HepG2 (cell line): ENCODE measurements around the gene VWA7. TPM values are rescaled to one million over a fixed set of nuclear protein-coding genes. Genes with fewer than 3 reads are reported as not detected.

Experiments used
- ARNTL ChIP-seq: sonication (generic); formaldehyde crosslinking; IDR thresholded peaks from 2 replicates; pipeline ENCODE4 v1.4.0; 2020; ENCODE audit warnings: mild to moderate bottlenecking, missing genetic modification reagents
- CBFB ChIP-seq: sonication (generic); formaldehyde crosslinking; IDR thresholded peaks from 2 replicates; pipeline ENCODE4 v1.4.0; 2020; ENCODE audit warnings: missing genetic modification reagents
- FUBP1 ChIP-seq: sonication (generic); formaldehyde crosslinking; IDR thresholded peaks from 2 replicates; pipeline ENCODE4 v1.5.1; 2020; ENCODE audit warnings: missing genetic modification reagents, mild to moderate bottlenecking, borderline replicate concordance
- GPN1 ChIP-seq: sonication (generic); formaldehyde crosslinking; IDR thresholded peaks from 2 replicates; pipeline ENCODE4 v1.5.1; 2020; ENCODE audit warnings: missing genetic modification reagents, borderline replicate concordance
- KDM5B ChIP-seq: sonication (generic); formaldehyde crosslinking; IDR thresholded peaks from 2 replicates; pipeline ENCODE4 v1.4.0; 2020; ENCODE audit warnings: missing genetic modification reagents, mild to moderate bottlenecking, borderline replicate concordance
- PTBP1 ChIP-seq: fragments of 200-400 bp; formaldehyde crosslinking; IDR thresholded peaks from 2 replicates; pipeline ENCODE4 v1.6.1; 2018; ENCODE audit warnings: low read length, low read depth; ENCODE audit not compliant: poor library complexity, severe bottlenecking
- REXO4 ChIP-seq: sonication (generic); formaldehyde crosslinking; IDR thresholded peaks from 2 replicates; pipeline ENCODE4 v1.8.0; 2022; ENCODE audit warnings: missing genetic modification reagents, mild to moderate bottlenecking, borderline replicate concordance
- SP2 ChIP-seq: sonication (generic); formaldehyde crosslinking; IDR thresholded peaks from 2 replicates; pipeline ENCODE4 v1.5.1; 2020; ENCODE audit warnings: mild to moderate bottlenecking, missing genetic modification reagents
- SRSF4 ChIP-seq: fragments of 200-400 bp; formaldehyde crosslinking; IDR thresholded peaks from one replicate; pipeline ENCODE4 v1.6.1; 2018; ENCODE audit warnings: mild to moderate bottlenecking, low read depth, low read length, moderate library complexity; ENCODE audit not compliant: poor library complexity, severe bottlenecking
- TFE3 ChIP-seq: IDR thresholded peaks from 2 replicates; pipeline ENCODE4 v1.6.1; 2016
- WIZ ChIP-seq: sonication (generic); formaldehyde crosslinking; IDR thresholded peaks from 2 replicates; pipeline ENCODE4 v1.5.1; 2020; ENCODE audit warnings: mild to moderate bottlenecking, missing genetic modification reagents
- YY1 ChIP-seq: IDR thresholded peaks from 2 replicates; pipeline ENCODE4 v1.6.1; 2011; ENCODE audit warnings: low read length, low read depth, moderate library complexity, mild to moderate bottlenecking; ENCODE audit not compliant: insufficient read depth, insufficient replicate concordance
- ZBTB20 ChIP-seq: sonication (generic); formaldehyde crosslinking; IDR thresholded peaks from 2 replicates; pipeline ENCODE4 v1.8.1; 2023; ENCODE audit warnings: missing genetic modification reagents, low read depth, mild to moderate bottlenecking, borderline replicate concordance
- ZBTB34 ChIP-seq: sonication (generic); formaldehyde crosslinking; IDR thresholded peaks from 2 replicates; pipeline ENCODE4 v1.8.0; 2022; ENCODE audit warnings: mild to moderate bottlenecking, missing genetic modification reagents
- ZNF10 ChIP-seq: sonication (generic); formaldehyde crosslinking; IDR thresholded peaks from 2 replicates; pipeline ENCODE4 v1.4.0; 2020; ENCODE audit warnings: mild to moderate bottlenecking, low read depth, missing genetic modification reagents, borderline replicate concordance
- ZNF557 ChIP-seq: sonication (generic); formaldehyde crosslinking; IDR thresholded peaks from 2 replicates; pipeline ENCODE4 v1.4.0; 2020; ENCODE audit warnings: missing genetic modification reagents
- ZNF615 ChIP-seq: sonication (generic); formaldehyde crosslinking; IDR thresholded peaks from 2 replicates; pipeline ENCODE4 v1.5.0; 2020; ENCODE audit warnings: mild to moderate bottlenecking, missing genetic modification reagents, borderline replicate concordance
- ZNF703 ChIP-seq: sonication (generic); formaldehyde crosslinking; IDR thresholded peaks from 2 replicates; pipeline ENCODE4 v1.5.1; 2020; ENCODE audit warnings: missing genetic modification reagents, mild to moderate bottlenecking, moderate library complexity, borderline replicate concordance
- ZNF747 ChIP-seq: sonication (generic); formaldehyde crosslinking; IDR thresholded peaks from 2 replicates; pipeline ENCODE4 v1.8.1; 2023; ENCODE audit warnings: missing genetic modification reagents, mild to moderate bottlenecking, borderline replicate concordance
- ZNF749 ChIP-seq: sonication (generic); formaldehyde crosslinking; IDR thresholded peaks from 2 replicates; pipeline ENCODE4 v1.8.0; 2022; ENCODE audit warnings: mild to moderate bottlenecking, missing genetic modification reagents, moderate library complexity, borderline replicate concordance
- polyA plus RNA-seq, 8 experiments: library from polyadenylated mRNA; depleted of rRNA in 3 of 8; stranded (reverse) in 7 of 8; unstranded in 1 of 8; fragments of >200 nt; fragmentation: Illumina TruSeq in 4 of 8; extraction: Trizol in 4 of 8; gene quantifications; 2 replicates each; pipeline versions ENCODE4 v1.2.1 to v1.2.3, GENCODE V29; 2011 to 2016; ENCODE audit warnings: low read depth in 4 of 8, missing spikeins in 1 of 8, mixed read lengths in 1 of 8; ENCODE audit not compliant: insufficient read depth in 1 of 8
- total RNA-seq, 5 experiments: library from RNA; depleted of rRNA; stranded (reverse); fragments of >200 nt; fragmentation: Illumina TruSeq; extraction: Trizol; gene quantifications; 2 replicates each; pipeline ENCODE4 v1.2.3, GENCODE V29; 2016; ENCODE audit warnings: low read depth in 1 of 5
- TF ChIP-seq, protein P1 (sequence below): IDR thresholded peaks from 2 replicates; pipeline ENCODE4 v1.6.1; 2016; ENCODE audit warnings: low read depth

Gene VWA7
- total and polyA plus RNA-seq, 2 of the 13 experiments (the other 11 are each of a cell fraction or from before 2014, with no cell fraction given), result 0.86 to 3.3 TPM

DNA sequence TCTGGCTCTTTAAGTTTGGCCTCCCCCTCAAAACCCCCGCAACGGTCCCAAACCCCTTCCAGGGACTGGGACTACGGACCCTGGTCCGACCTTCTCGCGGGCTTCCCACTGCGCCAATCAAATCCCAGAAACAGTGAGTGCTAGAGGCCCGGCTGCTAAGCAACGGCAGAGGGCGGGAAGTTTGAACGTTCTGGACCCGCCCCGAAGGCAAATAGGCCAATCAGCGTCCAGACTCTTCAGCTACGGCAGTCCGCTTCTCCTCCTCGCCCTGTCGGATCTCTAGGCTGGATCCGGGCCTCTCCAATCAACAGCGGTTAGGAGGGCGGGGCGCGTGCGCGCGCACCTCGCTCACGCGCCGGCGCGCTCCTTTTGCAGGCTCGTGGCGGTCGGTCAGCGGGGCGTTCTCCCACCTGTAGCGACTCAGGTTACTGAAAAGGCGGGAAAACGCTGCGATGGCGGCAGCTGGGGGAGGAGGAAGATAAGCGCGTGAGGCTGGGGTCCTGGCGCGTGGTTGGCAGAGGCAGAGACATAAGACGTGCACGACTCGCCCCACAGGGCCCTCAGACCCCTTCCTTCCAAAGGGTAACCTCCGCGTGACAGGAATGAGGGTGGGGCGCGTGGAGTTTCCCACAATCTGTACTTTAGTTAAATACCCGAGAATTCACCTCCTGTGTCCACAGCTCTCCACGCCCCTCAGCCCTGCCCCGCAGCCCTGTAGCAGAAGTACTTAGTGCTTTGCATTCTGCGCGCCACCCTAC, 37.3 kb downstream of the VWA7 start, which contains the start of gene MSH5 (continued):
- TF ChIP-seq CBFB, result peak; percentile 47; the same call in 1 of the 2 replicates
- TF ChIP-seq, protein P1, sequence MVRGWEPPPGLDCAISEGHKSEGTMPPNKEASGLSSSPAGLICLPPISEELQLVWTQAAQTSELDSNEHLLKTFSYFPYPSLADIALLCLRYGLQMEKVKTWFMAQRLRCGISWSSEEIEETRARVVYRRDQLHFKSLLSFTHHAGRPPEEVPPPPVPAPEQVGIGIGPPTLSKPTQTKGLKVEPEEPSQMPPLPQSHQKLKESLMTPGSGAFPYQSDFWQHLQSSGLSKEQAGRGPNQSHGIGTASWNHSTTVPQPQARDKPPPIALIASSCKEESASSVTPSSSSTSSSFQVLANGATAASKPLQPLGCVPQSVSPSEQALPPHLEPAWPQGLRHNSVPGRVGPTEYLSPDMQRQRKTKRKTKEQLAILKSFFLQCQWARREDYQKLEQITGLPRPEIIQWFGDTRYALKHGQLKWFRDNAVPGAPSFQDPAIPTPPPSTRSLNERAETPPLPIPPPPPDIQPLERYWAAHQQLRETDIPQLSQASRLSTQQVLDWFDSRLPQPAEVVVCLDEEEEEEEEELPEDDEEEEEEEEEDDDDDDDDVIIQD, result peak; percentile 75
- peak; percentile 33 for TF ChIP-seq ZNF615 (CRISPR knock-in tag)
- peak; percentile 84; the same call in 1 of the 2 replicates for TF ChIP-seq WIZ (CRISPR knock-in tag)
- TF ChIP-seq ZBTB34 (CRISPR knock-in tag), result peak; percentile 96
- 0 out of 2 replicates have a peak, but pooled peaks have one; percentile 57 for TF ChIP-seq ZBTB20 (CRISPR knock-in tag)
- peak; percentile 100 for TF ChIP-seq KDM5B
- peak; percentile 75; the same call in 1 of the 2 replicates for TF ChIP-seq ZNF557
- peak; percentile 73; the same call in 1 of the 2 replicates for TF ChIP-seq GPN1
- TF ChIP-seq ZNF747, result peak; percentile 94
- no peak for TF ChIP-seq PTBP1
- peak; percentile 84 for TF ChIP-seq TFE3 (CRISPR knock-in tag)
- TF ChIP-seq ZNF749 (CRISPR knock-in tag), result peak; percentile 96; the same call in 1 of the 2 replicates
- peak; percentile 95 for TF ChIP-seq ARNTL (CRISPR knock-in tag)
- no peak; the same call in none of the 2 replicates for TF ChIP-seq ZNF703 (CRISPR knock-in tag)
- TF ChIP-seq SP2, result peak; percentile 96
- peak; percentile 85 for TF ChIP-seq YY1
- TF ChIP-seq ZNF10 (CRISPR knock-in tag), result no peak
- no peak for TF ChIP-seq FUBP1
- peak; percentile 47; the same call in 1 of the 2 replicates for TF ChIP-seq REXO4
- no peak for TF ChIP-seq SRSF4
